Esophagus muscularis mucosa (tissue), 4 donors: ENCODE measurements around the gene PEPD. TPM values are rescaled to one million over a fixed set of nuclear protein-coding genes. Genes with fewer than 3 reads are reported as not detected.
"Not testable (repeated sequence)": the region's sequence is repeated elsewhere in the genome, so short reads cannot be mapped to it uniquely, and the experiment has no call there.

ENCODE experiments used
- DNase-seq: peaks from one replicate; pipeline ENCODE4 v3.0.0-alpha.2; 2017; ENCODE audit errors: extremely low spot score
- H3K27ac ChIP-seq, 4 donors: fragments of 200-600 bp; sonication (generic); replicated peaks in 1 of 4; 1 replicate in 3 of 4; 2 replicates in 1 of 4; pipeline ENCODE4 v1.5.1; 2016 to 2019; ENCODE audit warnings: mild to moderate bottlenecking in 1 of 4
- H3K27me3 ChIP-seq, 4 donors: fragments of 200-600 bp; sonication (generic); one replicate each; pipeline versions ENCODE4 v1.5.1 to v1.6.0; 2016 to 2019
- H3K36me3 ChIP-seq, 4 donors: fragments of 200-600 bp; sonication (generic); one replicate each; pipeline ENCODE4 v1.5.1; 2016 to 2019
- H3K4me1 ChIP-seq, 4 donors: fragments of 200-600 bp; sonication (generic); one replicate each; pipeline ENCODE4 v1.5.1; 2016 to 2019
- H3K4me3 ChIP-seq, 4 donors: fragments of 200-600 bp; sonication (generic); 1 replicate in 2 of 4; 2 replicates in 2 of 4; pipeline ENCODE4 v1.5.1; 2016 to 2019; ENCODE audit warnings: mild to moderate bottlenecking in 4 of 4, moderate library complexity in 1 of 4
- H3K9me3 ChIP-seq, 4 donors: fragments of 200-600 bp; sonication (generic); 1 replicate in 3 of 4; 2 replicates in 1 of 4; pipeline ENCODE4 v1.5.1; 2016 to 2019
- CTCF ChIP-seq, 3 experiments: fragments of 200-600 bp in 2 of 3; fragments of 450-650 bp in 1 of 3; sonication (generic) in 2 of 3; IDR thresholded peaks; one replicate each; pipeline ENCODE4 v1.5.1; 2017 to 2019; ENCODE audit warnings: antibody characterized with exemption in 3 of 3, mild to moderate bottlenecking in 2 of 3, moderate library complexity in 1 of 3
- EP300 ChIP-seq: sonication (generic); formaldehyde crosslinking; IDR thresholded peaks from one replicate; pipeline ENCODE4 v1.6.1; 2017; ENCODE audit warnings: antibody characterized with exemption
- POLR2A ChIP-seq: fragments of 450-650 bp; IDR thresholded peaks from one replicate; pipeline ENCODE4 v1.6.1; 2017; ENCODE audit warnings: antibody characterized with exemption, moderate library complexity, mild to moderate bottlenecking, low read depth
- POLR2AphosphoS5 ChIP-seq, 2 donors: sonication (generic); formaldehyde crosslinking; IDR thresholded peaks; one replicate each; pipeline ENCODE4 v1.6.1; 2017; ENCODE audit warnings: antibody characterized with exemption in 2 of 2
- WGBS: methylation state at CpG from one replicate; pipeline ENCODE4 v1.1.5; 2018; 5-methylcytosine and 5-hydroxymethylcytosine counted together
- intact Hi-C: fragments of 100-400 bp; cut with DNase I; formaldehyde crosslinking; loops from one replicate; pipeline ENCODE4 v1.15.1; 2023
- total RNA-seq, 4 donors: library from RNA; depleted of rRNA; stranded (reverse); fragments of >200 nt; gene quantifications; one replicate each; pipeline versions ENCODE4 v1.1.0 to v1.2.1, GENCODE V29; 2016

The PEPD gene
- 10 to 100 TPM; 59.8 to 90.9 (median 73.0) TPM for total RNA-seq

- H3K9me3 ChIP-seq, result no peaks in the 10 kb centered on the region
- peak within 1 kb of the TSS; percentile 96 to 98 (median 98) for H3K4me3 ChIP-seq
- H3K36me3 ChIP-seq, result peaks cover 0 to 4% (median 0%) of the 10 kb centered on the region in 4 donors
- whole genome bisulfite sequencing, result 5% methylated on average over 37 of the region's 69 CpGs
- H3K27me3 ChIP-seq, result peaks cover 0 to 1% (median 0%) of the 10 kb centered on the region in 4 donors
- H3K27ac ChIP-seq, result peak within 1 kb of the TSS; percentile 71 to 80 (median 77)
- intact Hi-C loops, result no loop called here
- peak; percentile 99 for DNase-seq
- no peak for TF ChIP-seq EP300
- peak; percentile 86 to 91 for TF ChIP-seq POLR2AphosphoS5 (IDR thresholded peaks at IDR 0.05)
- H3K4me1 ChIP-seq, result peaks cover 14 to 41% (median 24%) of the 10 kb centered on the region in 4 donors
Observed at GRCh38 chr19:33521480-33522370, at the start of gene PEPD. Gene PEPD (minus strand): TSS chr19:33521791. CDS start chr19:33521760, 31 bp downstream.

- WGBS, result 51% methylated on average over 5 of the region's 5 CpGs
- no peak for DNase-seq
- peaks cover 0 to 11% (median 5%) of the 10 kb centered on the region in 4 donors for H3K9me3 ChIP-seq
Observed at GRCh38 chr19:33569821-33570220, 48.2 kb upstream of the PEPD start.

GRCh38 chr19:33568706-33569105 lies 47.1 kb upstream of the PEPD start:
- no peak for TF ChIP-seq POLR2A
- no peak for TF ChIP-seq CTCF (IDR thresholded peaks at IDR 0.05)
- TF ChIP-seq EP300, result no peak
- TF ChIP-seq POLR2AphosphoS5 (IDR thresholded peaks at IDR 0.05), result no peak
- Histone ChIP-seq H3K4me1 (no peaks in the 10 kb centered on the region), H3K27me3 (peaks cover 0 to 49% (median 0%) of the 10 kb centered on the region in 4 donors), H3K9me3 (no peaks in the 10 kb centered on the region), H3K4me3 (no peak overlapping the region), H3K36me3 (no peaks in the 10 kb centered on the region), H3K27ac (no peak overlapping the region)
- DNase-seq, result no peak
- intact Hi-C loops, result no loop called here
- 84% methylated on average over 2 of the region's 2 CpGs for WGBS

More at GRCh38 chr19:33569821-33570220, 48.2 kb upstream of the PEPD start:
- TF ChIP-seq POLR2AphosphoS5 (IDR thresholded peaks at IDR 0.05), result no peak
- Histone ChIP-seq H3K4me1 (no peaks in the 10 kb centered on the region), H3K36me3 (no peaks in the 10 kb centered on the region), H3K27ac (no peak overlapping the region), H3K27me3 (peaks cover 0 to 41% (median 0%) of the 10 kb centered on the region in 4 donors), H3K4me3 (no peak overlapping the region)
- intact Hi-C loops, result no loop called here

GRCh38 chr19:33564836-33565338 lies 43.3 kb upstream of the PEPD start:
- WGBS, result 56% methylated on average over 4 of the region's 6 CpGs
- Histone ChIP-seq H3K27ac (no peak overlapping the region), H3K4me1 (no peaks in the 10 kb centered on the region), H3K36me3 (no peaks in the 10 kb centered on the region), H3K27me3 (peaks cover 0 to 54% (median 0%) of the 10 kb centered on the region in 4 donors), H3K4me3 (no peak overlapping the region), H3K9me3 (no peaks in the 10 kb centered on the region)
- intact Hi-C loops, result no loop called here
- DNase-seq, result no peak
- TF ChIP-seq CTCF (IDR thresholded peaks at IDR 0.05), result no peak

GRCh38 chr19:33562636-33563035 lies 41.0 kb upstream of the PEPD start:
- intact Hi-C loops, result no loop called here
- no peaks in the 10 kb centered on the region for H3K9me3 ChIP-seq
- no peak overlapping the region for H3K27ac ChIP-seq
- no peaks in the 10 kb centered on the region for H3K4me1 ChIP-seq
- no peak for TF ChIP-seq POLR2A
- no peak for TF ChIP-seq CTCF (IDR thresholded peaks at IDR 0.05)
- TF ChIP-seq EP300, result no peak
- no peak for TF ChIP-seq POLR2AphosphoS5 (IDR thresholded peaks at IDR 0.05)
- 71% methylated on average over 5 of the region's 7 CpGs for WGBS
- no peak for DNase-seq
- H3K27me3 ChIP-seq, result peaks cover 0 to 48% (median 0%) of the 10 kb centered on the region in 4 donors
- H3K36me3 ChIP-seq, result no peaks in the 10 kb centered on the region
- no peak overlapping the region for H3K4me3 ChIP-seq

GRCh38 chr19:33561666-33562065 lies 40.1 kb upstream of the PEPD start:
- WGBS, result 78% methylated on average over 5 of the region's 5 CpGs
- H3K4me3 ChIP-seq, intact Hi-C loops, DNase-seq, H3K4me1 ChIP-seq, H3K9me3 ChIP-seq, H3K27ac ChIP-seq, H3K36me3 ChIP-seq: not testable (repeated sequence)
- H3K27me3 ChIP-seq, result peaks cover 0 to 48% (median 0%) of the 10 kb centered on the region in 4 donors
